ENCODE measurements around the gene GNAI3.

The GNAI3 gene

DNA sequence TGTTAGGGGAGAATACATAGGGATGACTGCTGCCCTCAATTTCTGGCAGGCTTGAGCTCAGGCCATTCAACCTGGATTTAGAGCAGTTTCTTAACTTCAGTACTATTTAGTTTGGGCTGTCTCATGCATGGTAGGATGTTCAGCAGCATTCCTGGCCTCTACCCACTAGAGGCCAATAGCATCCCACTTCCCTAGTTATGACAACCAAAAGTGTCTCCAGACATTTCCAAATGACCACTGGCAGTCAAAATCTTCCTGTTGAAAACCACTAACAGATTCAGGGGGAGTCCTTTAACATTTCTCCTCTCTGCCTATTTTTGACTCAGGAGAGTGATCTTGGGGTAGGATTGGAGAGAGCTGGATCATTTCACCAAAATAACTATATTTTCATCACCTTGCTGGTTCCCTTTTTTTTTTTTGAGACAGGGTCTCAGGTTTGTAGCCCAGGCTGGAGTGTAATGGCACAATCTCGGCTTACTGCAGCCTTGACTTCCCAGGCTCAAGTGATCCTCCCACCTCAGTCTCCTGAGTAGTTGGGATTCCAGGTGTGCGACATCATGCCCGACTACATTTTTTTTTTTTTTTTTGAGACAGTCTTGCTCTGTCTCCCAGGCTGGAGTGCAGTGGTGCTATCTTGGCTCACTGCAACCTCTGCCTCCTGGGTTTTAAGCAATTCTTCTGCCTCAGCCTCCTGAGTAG, 62.3 kb downstream of the GNAI3 start:
- no peak overlapping the region for H3K27ac ChIP-seq (ENCODE audit: extremely low read depth, low read depth, low read length)
- H3K4me1 ChIP-seq (ENCODE audit: control insufficient read depth, insufficient read depth, low read length) = no peaks in the 10 kb centered on the region
- ChIA-PET POLR2A (interaction anchor here (1.2 kb wide), 1 partner anchor 9 kb away, joined by 3 read pairs; the partner anchor contains the start of genes AMPD2 and GNAT2), CTCF (interaction anchor here (0.6 to 1.4 kb wide), 7 partner anchors 19 to 374 kb away, joined by 3 to 8 read pairs (median 4); partner anchors contain the start of gene AHCYL1)
- H3K4me3 ChIP-seq (ENCODE audit: low read depth, low read length) = no peak overlapping the region
- H3K9me3 ChIP-seq (ENCODE audit: control insufficient read depth, insufficient read depth, low read depth, low read length) = no peaks in the 10 kb centered on the region
- H3K36me3 ChIP-seq (ENCODE audit: control insufficient read depth in 2 of 2, insufficient read depth in 1 of 2, low read length in 2 of 2) = no peaks in the 10 kb centered on the region
- no peak for TF ChIP-seq ZSCAN16 (tag by site-specific recombination; IDR thresholded peaks at IDR 0.05)
- TF ChIP-seq EGR2 (tag by site-specific recombination; IDR thresholded peaks at IDR 0.05; ENCODE audit: low read depth) = 0 out of 2 replicates have a peak, but pooled peaks have one; percentile 38
- no peak for TF ChIP-seq ZNF266 (tag by site-specific recombination; IDR thresholded peaks at IDR 0.05; ENCODE audit: low read depth)
- TF ChIP-seq ZNF843 (tag by site-specific recombination; IDR thresholded peaks at IDR 0.05) = no peak
- TF ChIP-seq KLF7 (tag by site-specific recombination; IDR thresholded peaks at IDR 0.05; ENCODE audit: borderline replicate concordance) = no peak
- TF ChIP-seq WT1 (tag by site-specific recombination; IDR thresholded peaks at IDR 0.05) = 0 out of 2 replicates have a peak, but pooled peaks have one; percentile 37
- TF ChIP-seq, protein P1, sequence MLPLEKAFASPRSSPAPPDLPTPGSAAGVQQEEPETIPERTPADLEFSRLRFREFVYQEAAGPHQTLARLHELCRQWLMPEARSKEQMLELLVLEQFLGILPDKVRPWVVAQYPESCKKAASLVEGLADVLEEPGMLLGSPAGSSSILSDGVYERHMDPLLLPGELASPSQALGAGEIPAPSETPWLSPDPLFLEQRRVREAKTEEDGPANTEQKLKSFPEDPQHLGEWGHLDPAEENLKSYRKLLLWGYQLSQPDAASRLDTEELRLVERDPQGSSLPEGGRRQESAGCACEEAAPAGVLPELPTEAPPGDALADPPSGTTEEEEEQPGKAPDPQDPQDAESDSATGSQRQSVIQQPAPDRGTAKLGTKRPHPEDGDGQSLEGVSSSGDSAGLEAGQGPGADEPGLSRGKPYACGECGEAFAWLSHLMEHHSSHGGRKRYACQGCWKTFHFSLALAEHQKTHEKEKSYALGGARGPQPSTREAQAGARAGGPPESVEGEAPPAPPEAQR (tag by site-specific recombination; IDR thresholded peaks at IDR 0.05) = no peak
- no peak for TF ChIP-seq ZNF623 (tag by site-specific recombination; IDR thresholded peaks at IDR 0.05)
- TF ChIP-seq, protein P2, sequence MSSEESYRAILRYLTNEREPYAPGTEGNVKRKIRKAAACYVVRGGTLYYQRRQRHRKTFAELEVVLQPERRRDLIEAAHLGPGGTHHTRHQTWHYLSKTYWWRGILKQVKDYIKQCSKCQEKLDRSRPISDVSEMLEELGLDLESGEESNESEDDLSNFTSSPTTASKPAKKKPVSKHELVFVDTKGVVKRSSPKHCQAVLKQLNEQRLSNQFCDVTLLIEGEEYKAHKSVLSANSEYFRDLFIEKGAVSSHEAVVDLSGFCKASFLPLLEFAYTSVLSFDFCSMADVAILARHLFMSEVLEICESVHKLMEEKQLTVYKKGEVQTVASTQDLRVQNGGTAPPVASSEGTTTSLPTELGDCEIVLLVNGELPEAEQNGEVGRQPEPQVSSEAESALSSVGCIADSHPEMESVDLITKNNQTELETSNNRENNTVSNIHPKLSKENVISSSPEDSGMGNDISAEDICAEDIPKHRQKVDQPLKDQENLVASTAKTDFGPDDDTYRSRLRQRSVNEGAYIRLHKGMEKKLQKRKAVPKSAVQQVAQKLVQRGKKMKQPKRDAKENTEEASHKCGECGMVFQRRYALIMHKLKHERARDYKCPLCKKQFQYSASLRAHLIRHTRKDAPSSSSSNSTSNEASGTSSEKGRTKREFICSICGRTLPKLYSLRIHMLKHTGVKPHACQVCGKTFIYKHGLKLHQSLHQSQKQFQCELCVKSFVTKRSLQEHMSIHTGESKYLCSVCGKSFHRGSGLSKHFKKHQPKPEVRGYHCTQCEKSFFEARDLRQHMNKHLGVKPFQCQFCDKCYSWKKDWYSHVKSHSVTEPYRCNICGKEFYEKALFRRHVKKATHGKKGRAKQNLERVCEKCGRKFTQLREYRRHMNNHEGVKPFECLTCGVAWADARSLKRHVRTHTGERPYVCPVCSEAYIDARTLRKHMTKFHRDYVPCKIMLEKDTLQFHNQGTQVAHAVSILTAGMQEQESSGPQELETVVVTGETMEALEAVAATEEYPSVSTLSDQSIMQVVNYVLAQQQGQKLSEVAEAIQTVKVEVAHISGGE (tag by site-specific recombination; conservative IDR thresholded peaks at IDR 0.05; ENCODE audit: low read depth) = no peak
- TF ChIP-seq ZSCAN30 (tag by site-specific recombination; IDR thresholded peaks at IDR 0.05) = no peak
- TF ChIP-seq ZNF239 (tag by site-specific recombination; IDR thresholded peaks at IDR 0.05) = no peak
- TF ChIP-seq ZNF621 (tag by site-specific recombination; IDR thresholded peaks at IDR 0.05) = no peak
- no peak for TF ChIP-seq ZNF660 (tag by site-specific recombination; IDR thresholded peaks at IDR 0.05)
- TF ChIP-seq ZNF585B (tag by site-specific recombination; IDR thresholded peaks at IDR 0.05) = no peak
- 0 out of 2 replicates have a peak, but pooled peaks have one; percentile 22 for TF ChIP-seq SP7 (tag by site-specific recombination; IDR thresholded peaks at IDR 0.05)
- TF ChIP-seq, protein P3, sequence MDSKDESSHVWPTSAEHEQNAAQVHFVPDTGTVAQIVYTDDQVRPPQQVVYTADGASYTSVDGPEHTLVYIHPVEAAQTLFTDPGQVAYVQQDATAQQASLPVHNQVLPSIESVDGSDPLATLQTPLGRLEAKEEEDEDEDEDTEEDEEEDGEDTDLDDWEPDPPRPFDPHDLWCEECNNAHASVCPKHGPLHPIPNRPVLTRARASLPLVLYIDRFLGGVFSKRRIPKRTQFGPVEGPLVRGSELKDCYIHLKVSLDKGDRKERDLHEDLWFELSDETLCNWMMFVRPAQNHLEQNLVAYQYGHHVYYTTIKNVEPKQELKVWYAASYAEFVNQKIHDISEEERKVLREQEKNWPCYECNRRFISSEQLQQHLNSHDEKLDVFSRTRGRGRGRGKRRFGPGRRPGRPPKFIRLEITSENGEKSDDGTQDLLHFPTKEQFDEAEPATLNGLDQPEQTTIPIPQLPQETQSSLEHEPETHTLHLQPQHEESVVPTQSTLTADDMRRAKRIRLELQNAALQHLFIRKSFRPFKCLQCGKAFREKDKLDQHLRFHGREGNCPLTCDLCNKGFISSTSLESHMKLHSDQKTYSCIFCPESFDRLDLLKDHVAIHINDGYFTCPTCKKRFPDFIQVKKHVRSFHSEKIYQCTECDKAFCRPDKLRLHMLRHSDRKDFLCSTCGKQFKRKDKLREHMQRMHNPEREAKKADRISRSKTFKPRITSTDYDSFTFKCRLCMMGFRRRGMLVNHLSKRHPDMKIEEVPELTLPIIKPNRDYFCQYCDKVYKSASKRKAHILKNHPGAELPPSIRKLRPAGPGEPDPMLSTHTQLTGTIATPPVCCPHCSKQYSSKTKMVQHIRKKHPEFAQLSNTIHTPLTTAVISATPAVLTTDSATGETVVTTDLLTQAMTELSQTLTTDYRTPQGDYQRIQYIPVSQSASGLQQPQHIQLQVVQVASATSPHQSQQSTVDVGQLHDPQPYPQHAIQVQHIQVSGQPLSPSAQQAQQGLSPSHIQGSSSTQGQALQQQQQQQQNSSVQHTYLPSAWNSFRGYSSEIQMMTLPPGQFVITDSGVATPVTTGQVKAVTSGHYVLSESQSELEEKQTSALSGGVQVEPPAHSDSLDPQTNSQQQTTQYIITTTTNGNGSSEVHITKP (tag by site-specific recombination; IDR thresholded peaks at IDR 0.05) = 0 out of 2 replicates have a peak, but pooled peaks have one; percentile 24
- no peak for TF ChIP-seq ZNF701 (tag by site-specific recombination; IDR thresholded peaks at IDR 0.05)
- no peak for TF ChIP-seq ZNF610 (tag by site-specific recombination; IDR thresholded peaks at IDR 0.05; ENCODE audit: borderline replicate concordance)
- TF ChIP-seq, protein P4, sequence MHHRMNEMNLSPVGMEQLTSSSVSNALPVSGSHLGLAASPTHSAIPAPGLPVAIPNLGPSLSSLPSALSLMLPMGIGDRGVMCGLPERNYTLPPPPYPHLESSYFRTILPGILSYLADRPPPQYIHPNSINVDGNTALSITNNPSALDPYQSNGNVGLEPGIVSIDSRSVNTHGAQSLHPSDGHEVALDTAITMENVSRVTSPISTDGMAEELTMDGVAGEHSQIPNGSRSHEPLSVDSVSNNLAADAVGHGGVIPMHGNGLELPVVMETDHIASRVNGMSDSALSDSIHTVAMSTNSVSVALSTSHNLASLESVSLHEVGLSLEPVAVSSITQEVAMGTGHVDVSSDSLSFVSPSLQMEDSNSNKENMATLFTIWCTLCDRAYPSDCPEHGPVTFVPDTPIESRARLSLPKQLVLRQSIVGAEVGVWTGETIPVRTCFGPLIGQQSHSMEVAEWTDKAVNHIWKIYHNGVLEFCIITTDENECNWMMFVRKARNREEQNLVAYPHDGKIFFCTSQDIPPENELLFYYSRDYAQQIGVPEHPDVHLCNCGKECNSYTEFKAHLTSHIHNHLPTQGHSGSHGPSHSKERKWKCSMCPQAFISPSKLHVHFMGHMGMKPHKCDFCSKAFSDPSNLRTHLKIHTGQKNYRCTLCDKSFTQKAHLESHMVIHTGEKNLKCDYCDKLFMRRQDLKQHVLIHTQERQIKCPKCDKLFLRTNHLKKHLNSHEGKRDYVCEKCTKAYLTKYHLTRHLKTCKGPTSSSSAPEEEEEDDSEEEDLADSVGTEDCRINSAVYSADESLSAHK (tag by site-specific recombination; IDR thresholded peaks at IDR 0.05) = no peak
- TF ChIP-seq, protein P5, sequence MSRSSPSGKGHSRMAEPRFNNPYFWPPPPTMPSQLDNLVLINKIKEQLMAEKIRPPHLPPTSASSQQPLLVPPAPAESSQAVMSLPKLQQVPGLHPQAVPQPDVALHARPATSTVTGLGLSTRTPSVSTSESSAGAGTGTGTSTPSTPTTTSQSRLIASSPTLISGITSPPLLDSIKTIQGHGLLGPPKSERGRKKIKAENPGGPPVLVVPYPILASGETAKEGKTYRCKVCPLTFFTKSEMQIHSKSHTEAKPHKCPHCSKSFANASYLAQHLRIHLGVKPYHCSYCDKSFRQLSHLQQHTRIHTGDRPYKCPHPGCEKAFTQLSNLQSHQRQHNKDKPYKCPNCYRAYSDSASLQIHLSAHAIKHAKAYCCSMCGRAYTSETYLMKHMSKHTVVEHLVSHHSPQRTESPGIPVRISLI (tag by site-specific recombination; IDR thresholded peaks at IDR 0.05) = peak; percentile 95
- no peak for TF ChIP-seq ZEB2 (tag by site-specific recombination; IDR thresholded peaks at IDR 0.05)
- no peak for TF ChIP-seq ZNF677 (tag by site-specific recombination; IDR thresholded peaks at IDR 0.05)
- TF ChIP-seq ZNF521 (tag by site-specific recombination; IDR thresholded peaks at IDR 0.05) = no peak
- TF ChIP-seq, protein P6, sequence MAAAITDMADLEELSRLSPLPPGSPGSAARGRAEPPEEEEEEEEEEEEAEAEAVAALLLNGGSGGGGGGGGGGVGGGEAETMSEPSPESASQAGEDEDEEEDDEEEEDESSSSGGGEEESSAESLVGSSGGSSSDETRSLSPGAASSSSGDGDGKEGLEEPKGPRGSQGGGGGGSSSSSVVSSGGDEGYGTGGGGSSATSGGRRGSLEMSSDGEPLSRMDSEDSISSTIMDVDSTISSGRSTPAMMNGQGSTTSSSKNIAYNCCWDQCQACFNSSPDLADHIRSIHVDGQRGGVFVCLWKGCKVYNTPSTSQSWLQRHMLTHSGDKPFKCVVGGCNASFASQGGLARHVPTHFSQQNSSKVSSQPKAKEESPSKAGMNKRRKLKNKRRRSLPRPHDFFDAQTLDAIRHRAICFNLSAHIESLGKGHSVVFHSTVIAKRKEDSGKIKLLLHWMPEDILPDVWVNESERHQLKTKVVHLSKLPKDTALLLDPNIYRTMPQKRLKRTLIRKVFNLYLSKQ (tag by site-specific recombination; IDR thresholded peaks at IDR 0.05; ENCODE audit: borderline replicate concordance) = no peak
